ENCODE results near the gene TLR10. TPM values are rescaled to one million over a fixed set of nuclear protein-coding genes. Genes with fewer than 3 reads are reported as not detected.

TLR10 gene
- total and polyA plus RNA-seq, 9 of the 15 experiments (the other 6 are each of a cell fraction or from before 2014, with no cell fraction given), result 0.03 to 0.05 TPM; not detected in 7

DNA sequence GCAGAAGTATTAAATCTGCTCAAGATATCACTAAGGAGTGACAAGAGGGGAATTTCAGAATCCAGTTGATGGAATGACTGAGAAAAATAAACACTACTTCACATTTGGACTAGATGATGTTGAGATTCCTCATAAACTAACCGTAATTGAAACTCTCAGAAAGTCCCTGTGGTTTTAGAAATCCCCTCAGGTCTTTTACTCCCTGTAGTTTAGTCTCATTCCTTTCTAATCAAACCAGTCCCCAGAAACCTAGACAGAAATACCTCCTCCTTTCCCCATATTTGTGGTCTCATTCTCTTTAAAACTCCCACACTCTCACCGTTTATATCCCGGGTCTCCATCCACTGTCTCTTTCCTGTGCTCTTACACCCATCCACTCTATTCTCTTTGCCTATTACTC, 36.8 kb upstream of the TLR10 start:
- FAIRE-seq, result no peak
- no TSS peak for BruUV-seq (replicated peaks)
- TF ChIP-seq CEBPB (tag; IDR thresholded peaks at IDR 0.05) (no peak), PCBP2 (IDR thresholded peaks at IDR 0.05; ENCODE audit: low read depth, low read length, poor library complexity, severe bottlenecking) (no peak), TCFL5 (CRISPR knock-in tag; conservative IDR thresholded peaks at IDR 0.05) (no peak), NR2C1 (IDR thresholded peaks at IDR 0.05) (no peak), NR2C1 (tag; IDR thresholded peaks at IDR 0.05) (no peak), ZC3H8 (IDR thresholded peaks at IDR 0.05) (no peak), ZNF584 (CRISPR knock-in tag; IDR thresholded peaks at IDR 0.05; ENCODE audit: low read depth) (no peak), MCM5 (IDR thresholded peaks at IDR 0.05; ENCODE audit: low read depth) (no peak), ZNF232 (CRISPR knock-in tag; IDR thresholded peaks at IDR 0.05) (no peak), LCOR (CRISPR knock-in tag; IDR thresholded peaks at IDR 0.05) (no peak), TOE1 (IDR thresholded peaks at IDR 0.05; ENCODE audit: borderline replicate concordance) (no peak), TOE1 (CRISPR knock-in tag; IDR thresholded peaks at IDR 0.05; ENCODE audit: borderline replicate concordance, low read depth) (no peak), ARID2 (IDR thresholded peaks at IDR 0.05) (no peak), DPF2 (IDR thresholded peaks at IDR 0.05) (no peak), ZNF436 (CRISPR knock-in tag; IDR thresholded peaks at IDR 0.05) (no peak), U2AF2 (optimal IDR thresholded peaks at IDR 0.05; ENCODE audit: low read depth, low read length) (no peak), ZNF41 (CRISPR knock-in tag; conservative IDR thresholded peaks at IDR 0.05) (no peak)
- TF ChIP-seq, protein P1, sequence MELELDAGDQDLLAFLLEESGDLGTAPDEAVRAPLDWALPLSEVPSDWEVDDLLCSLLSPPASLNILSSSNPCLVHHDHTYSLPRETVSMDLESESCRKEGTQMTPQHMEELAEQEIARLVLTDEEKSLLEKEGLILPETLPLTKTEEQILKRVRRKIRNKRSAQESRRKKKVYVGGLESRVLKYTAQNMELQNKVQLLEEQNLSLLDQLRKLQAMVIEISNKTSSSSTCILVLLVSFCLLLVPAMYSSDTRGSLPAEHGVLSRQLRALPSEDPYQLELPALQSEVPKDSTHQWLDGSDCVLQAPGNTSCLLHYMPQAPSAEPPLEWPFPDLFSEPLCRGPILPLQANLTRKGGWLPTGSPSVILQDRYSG (tag; conservative IDR thresholded peaks at IDR 0.05; ENCODE audit: low read depth), result no peak
- TF ChIP-seq, protein P2, sequence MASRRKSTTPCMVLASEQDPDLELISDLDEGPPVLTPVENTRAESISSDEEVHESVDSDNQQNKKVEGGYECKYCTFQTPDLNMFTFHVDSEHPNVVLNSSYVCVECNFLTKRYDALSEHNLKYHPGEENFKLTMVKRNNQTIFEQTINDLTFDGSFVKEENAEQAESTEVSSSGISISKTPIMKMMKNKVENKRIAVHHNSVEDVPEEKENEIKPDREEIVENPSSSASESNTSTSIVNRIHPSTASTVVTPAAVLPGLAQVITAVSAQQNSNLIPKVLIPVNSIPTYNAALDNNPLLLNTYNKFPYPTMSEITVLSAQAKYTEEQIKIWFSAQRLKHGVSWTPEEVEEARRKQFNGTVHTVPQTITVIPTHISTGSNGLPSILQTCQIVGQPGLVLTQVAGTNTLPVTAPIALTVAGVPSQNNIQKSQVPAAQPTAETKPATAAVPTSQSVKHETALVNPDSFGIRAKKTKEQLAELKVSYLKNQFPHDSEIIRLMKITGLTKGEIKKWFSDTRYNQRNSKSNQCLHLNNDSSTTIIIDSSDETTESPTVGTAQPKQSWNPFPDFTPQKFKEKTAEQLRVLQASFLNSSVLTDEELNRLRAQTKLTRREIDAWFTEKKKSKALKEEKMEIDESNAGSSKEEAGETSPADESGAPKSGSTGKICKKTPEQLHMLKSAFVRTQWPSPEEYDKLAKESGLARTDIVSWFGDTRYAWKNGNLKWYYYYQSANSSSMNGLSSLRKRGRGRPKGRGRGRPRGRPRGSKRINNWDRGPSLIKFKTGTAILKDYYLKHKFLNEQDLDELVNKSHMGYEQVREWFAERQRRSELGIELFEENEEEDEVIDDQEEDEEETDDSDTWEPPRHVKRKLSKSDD (conservative IDR thresholded peaks at IDR 0.05; ENCODE audit: low read length), result no peak
- TF ChIP-seq, protein P3, sequence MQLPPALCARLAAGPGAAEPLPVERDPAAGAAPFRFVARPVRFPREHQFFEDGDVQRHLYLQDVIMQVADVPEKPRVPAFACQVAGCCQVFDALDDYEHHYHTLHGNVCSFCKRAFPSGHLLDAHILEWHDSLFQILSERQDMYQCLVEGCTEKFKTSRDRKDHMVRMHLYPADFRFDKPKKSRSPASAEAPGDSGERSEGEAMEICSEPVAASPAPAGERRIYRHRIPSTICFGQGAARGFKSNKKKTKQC (CRISPR knock-in tag; IDR thresholded peaks at IDR 0.05), result no peak
- Histone ChIP-seq H3K4me1 (replicated peaks in 1 of 2; ENCODE audit: control insufficient read depth in 2 of 2, insufficient read depth in 2 of 2, low read length in 2 of 2) (peaks cover 0 to 5% of the 10 kb centered on the region in 2 experiments; a peak in 1 of 5 replicates), H3K9me1 (ENCODE audit: control insufficient read depth, insufficient read depth, low read length) (no peaks in the 10 kb centered on the region), H3K4me3 (no peak overlapping the region), H3K9ac (ENCODE audit: insufficient read depth in 1 of 2, low read depth in 2 of 2, low read length in 2 of 2) (no peak overlapping the region), H4K20me1 (replicated peaks; ENCODE audit: control insufficient read depth, insufficient read depth, low read length) (no peaks in the 10 kb centered on the region), H2AFZ (ENCODE audit: low read depth, low read length) (no peak overlapping the region), H3K27ac (ENCODE audit: extremely low read depth, low read depth, low read length) (no peak overlapping the region), H3K9me3 (replicated peaks; ENCODE audit: control insufficient read depth, insufficient read depth, low read depth, low read length) (peaks cover 2% of the 10 kb centered on the region), H3K4me2 (ENCODE audit: insufficient read depth, low read length) (no peak overlapping the region), H3K36me3 (ENCODE audit: control insufficient read depth, insufficient read depth, low read length) (no peaks in the 10 kb centered on the region), H3K27me3 (ENCODE audit: control insufficient read depth in 2 of 2, insufficient read depth in 2 of 2, low read length in 2 of 2) (0 out of 5 replicates have a peak, but pooled peaks cover 3 to 6% of the 10 kb centered on the region in 2 experiments), H3K79me2 (ENCODE audit: control insufficient read depth, insufficient read depth, low read length) (no peaks in the 10 kb centered on the region)
- CTCF ChIA-PET (ENCODE audit: low intra/inter-chr PET ratio), result no interaction called here
- POLR2A ChIA-PET, result interaction anchor here (1.2 kb wide), 1 partner anchor 16 kb away, joined by 3 read pairs; no protein-coding TSS in a partner anchor
- ATAC-seq, result no peak
- DNase-seq (ENCODE audit: extremely low read depth in 1 of 4, low spot score in 3 of 4), result no peak
- 0% methylated on average over 3 of the region's 3 CpGs for WGBS (ENCODE audit: insufficient coverage, low coverage, missing lambda C conversion rate)
- intact Hi-C loops (cut with micrococcal nuclease), result no loop called here
- in situ Hi-C loops (cut with MboI), result no loop called here

All from K562 (cell line).